ENCODE results near the gene SNX10. TPM values are rescaled to one million over a fixed set of nuclear protein-coding genes. Genes with fewer than 3 reads are reported as not detected.
A peak's percentile ranks its signal among the peaks of the same experiment; 100 is the strongest.

The SNX10 gene
- total RNA-seq, 1 donor from 2014 or later, result 3.2 TPM

DNA sequence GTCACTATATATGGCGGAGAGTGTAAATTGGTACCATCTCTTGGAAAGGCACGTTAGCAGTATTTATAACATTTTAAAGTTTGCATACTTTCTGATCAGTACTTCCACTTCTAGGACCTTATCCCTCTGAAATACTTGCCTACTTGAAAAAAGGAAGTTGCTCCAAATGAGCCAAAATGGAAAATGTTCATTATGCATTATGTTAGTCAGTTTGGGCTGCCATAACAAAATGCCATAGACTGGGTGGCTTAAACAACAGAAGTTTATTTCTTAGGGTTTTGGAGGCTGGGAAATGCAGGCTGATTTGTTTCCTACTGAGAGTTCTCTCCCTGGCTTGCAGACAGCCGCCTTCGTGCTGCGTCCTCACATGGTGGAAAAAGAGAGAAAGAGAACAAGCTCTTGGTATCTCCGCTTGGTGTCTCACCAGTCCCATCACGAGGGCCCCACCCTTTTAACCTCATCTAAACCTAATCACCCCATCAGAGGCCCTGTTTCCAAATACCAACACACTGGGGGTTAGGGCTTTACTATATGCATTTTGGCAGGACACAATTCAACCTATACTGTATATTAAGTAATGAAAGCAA is 6.9 kb downstream of the SNX10 start:
- DNase-seq (ENCODE audit: low read depth in 2 of 2), result no peak

GRCh38 chr7:26305090-26305868 is 13.6 kb downstream of the SNX10 start:
- DNase-seq (ENCODE audit: low read depth in 2 of 2), result no peak

- DNase-seq (ENCODE audit: low read depth in 2 of 2), result no peak
Observed at GRCh38 chr7:26305869-26306665, 14.4 kb downstream of the SNX10 start.

- DNase-seq (ENCODE audit: low read depth in 2 of 2), result no peak
Observed at GRCh38 chr7:26306790-26307189, 15.1 kb downstream of the SNX10 start.

- no peak for DNase-seq (ENCODE audit: low read depth in 2 of 2)
Observed at GRCh38 chr7:26307226-26307625, 15.6 kb downstream of the SNX10 start.

DNA sequence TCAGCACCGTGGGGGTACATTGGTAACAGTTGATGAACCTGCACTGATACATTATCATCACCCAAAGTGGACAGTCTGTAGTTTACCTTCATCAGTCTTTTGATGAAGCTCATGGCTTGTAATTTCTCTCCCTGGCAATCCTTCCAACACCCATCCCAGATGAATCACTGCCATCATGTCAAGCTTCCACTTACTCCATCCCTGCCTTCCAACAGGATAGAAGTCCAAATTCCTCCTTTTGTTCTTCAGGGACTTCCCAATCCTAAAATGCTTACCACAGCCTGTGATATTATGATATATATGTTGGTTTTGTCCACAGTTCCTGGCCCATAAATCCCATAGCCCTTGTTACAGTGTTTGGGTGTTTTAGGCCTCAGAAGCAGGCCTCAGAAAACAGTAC is 16.1 kb downstream of the SNX10 start:
- no peak for DNase-seq (ENCODE audit: low read depth in 2 of 2)

DNA sequence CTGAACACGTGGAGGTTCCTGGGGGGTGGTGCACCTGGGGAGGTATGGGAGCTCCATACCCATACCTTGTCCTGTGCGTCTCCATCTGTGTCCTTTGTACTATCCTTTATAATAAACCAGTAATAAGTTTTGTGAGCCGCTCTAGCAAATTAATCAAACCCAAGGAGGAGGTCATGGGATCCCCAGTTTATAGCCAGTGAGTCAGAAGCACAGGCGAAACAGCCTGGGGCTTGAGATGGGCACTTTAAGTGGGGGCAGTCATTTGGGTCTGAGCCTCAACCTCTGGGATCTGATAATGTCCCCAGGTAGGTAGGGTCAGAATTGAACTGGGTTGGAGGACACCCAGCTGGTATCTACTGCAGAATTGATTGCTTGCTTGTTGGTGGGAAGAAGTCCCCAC is 16.9 kb downstream of the SNX10 start:
- no peak for DNase-seq (ENCODE audit: low read depth in 2 of 2)

DNA sequence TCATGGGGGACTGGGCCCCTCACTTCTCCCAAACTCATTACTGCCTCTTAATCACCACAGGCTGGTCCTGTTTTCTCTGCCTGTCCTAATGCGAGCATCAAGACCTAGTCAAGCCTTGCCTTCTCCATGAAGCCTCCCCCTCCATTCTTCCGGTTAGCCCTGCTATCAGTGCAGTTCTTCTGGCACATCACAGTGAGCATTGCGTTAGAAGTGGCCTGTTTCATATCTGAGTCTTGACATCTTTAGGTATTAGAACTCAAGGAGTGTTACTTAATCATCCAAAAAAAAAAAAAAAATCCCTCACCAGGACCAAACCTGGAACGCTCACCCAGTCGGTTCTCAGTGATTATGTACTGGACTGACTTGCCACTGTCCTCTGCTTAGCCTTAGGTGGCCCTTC is 17.4 kb downstream of the SNX10 start:
- DNase-seq (ENCODE audit: low read depth in 2 of 2), result no peak

- no peak for DNase-seq (ENCODE audit: low read depth in 2 of 2)
Observed at GRCh38 chr7:26311798-26312197, 20.1 kb downstream of the SNX10 start.

DNA sequence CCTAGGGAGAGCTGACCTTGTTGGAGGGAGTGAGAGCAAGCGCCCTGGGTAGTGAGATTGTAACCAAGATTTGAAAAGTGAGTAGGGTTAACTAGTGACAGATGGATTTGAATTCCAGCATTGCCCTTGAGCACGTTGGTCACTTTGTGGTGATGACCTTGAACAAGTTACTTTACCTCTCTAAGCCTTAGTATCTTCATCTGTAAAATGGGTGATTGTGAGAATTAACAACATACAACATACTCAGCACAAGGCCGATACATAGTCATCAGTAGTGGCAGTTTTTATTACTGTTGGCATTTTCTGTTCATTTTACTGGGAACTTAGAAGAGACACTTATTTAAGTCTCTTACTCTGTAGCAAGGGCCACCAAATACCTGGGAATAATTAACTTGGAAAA is 25.5 kb downstream of the SNX10 start:
- DNase-seq (ENCODE audit: low read depth in 2 of 2), result no peak

GRCh38 chr7:26318921-26319320 is 27.3 kb downstream of the SNX10 start:
- no peak for DNase-seq (ENCODE audit: low read depth in 2 of 2)

DNA sequence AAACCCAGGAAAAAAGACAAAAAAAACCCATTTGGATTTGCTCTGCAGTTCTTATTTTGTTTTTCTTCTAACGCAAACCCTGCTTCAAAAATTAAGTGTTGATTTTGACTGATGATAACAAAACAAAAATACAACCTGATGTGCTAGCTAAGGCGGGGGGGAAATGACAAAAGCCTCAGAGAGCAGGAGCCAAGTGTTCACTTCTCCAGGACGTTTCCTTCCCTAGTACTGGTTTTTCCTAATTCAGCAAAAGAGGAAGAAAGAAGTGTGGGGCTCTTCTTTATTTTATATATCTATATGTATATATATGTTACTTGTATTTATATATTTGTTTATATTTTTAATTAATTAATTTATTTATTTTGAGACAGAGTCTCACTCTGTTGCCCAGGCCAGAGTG is 28.0 kb downstream of the SNX10 start:
- no peak for DNase-seq (ENCODE audit: low read depth in 2 of 2)

DNA sequence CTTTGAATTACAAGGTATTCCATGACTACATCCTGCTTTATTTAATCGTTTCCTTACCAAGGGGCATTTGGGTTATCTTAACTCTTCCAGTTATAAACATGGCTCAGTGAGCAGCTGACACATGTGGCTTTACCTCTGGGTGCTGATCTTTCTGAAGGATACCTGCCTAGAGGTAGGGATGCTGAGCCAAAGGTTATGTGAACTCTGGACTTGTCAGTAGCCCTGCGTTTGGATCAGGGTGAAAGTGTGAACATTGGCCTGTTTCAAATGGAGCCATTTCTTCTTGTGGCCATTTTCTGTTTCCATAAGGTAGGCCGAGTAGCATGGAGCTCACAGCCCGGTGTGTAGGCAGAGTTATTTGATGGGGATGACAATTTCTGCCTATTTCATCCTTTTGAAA is 29.2 kb downstream of the SNX10 start:
- DNase-seq (ENCODE audit: low read depth in 2 of 2), result no peak

DNA sequence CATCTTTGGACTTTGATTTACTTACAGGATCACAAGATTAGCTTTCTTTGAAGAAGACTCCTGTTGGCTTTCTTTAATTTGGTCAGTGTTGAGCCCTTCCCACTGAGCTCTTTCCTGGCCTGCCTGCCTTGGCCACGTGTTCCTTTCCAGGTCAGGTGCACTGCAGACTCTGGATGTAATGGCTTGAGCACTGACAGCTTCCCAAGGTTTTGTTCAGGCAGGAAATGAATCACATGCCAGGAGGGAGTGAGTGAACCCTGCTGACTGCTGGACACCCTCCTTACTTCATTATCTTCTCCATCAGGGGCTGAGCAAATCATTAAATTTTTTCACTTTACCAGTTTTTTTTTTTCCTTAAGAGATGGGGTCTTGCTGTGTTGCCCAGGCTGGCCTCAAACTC is 29.8 kb downstream of the SNX10 start:
- peak in 1 of 2 donors; percentile 33 for DNase-seq (ENCODE audit: low read depth in 2 of 2)

- peak in 1 of 2 donors; percentile 6 for DNase-seq (ENCODE audit: low read depth in 2 of 2)
Observed at GRCh38 chr7:26326211-26326610, 34.5 kb downstream of the SNX10 start.

DNA sequence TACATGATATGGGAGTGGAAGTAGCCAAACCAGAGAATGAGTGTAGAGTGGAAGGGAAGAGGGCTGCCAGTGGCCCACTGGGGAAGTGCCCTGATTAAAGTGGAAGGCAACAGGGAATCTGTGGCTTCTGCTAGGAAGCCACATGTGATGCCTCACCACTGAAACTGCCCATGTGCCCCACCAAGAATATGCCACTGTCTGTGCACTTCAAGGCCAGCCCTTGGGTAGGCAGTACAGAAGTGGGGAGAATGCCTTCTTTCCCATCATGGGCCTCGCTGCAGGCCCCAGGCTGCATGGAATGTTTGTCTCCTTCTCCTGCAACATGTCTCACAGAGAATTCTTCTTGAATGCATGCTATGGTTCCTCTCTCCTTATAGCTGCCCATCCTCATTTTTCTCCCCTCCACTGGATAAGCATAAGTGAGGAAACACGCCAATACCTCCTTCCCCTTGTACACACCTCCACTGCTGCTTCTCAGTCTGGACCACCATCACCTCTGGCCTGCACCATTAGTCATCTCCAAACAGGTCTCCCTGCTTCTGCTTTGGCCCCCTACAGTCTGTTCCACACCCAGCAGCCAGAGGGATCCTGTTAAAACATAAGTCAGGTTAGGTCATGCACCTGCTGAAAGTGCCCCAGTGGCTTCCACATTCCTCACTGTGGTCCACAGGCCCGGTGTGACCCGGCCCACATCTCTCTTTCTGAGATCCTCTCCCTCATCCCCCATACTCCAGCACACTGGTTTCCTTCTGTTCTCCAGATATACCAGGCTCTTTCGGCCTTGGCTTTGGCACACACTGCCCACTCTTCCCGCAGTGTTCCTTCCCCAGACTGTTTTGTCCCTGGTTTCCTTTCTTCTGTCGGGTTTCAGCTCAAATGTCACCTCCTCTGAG is 37.1 kb downstream of the SNX10 start:
- no peak for DNase-seq (ENCODE audit: low read depth in 2 of 2)

DNA sequence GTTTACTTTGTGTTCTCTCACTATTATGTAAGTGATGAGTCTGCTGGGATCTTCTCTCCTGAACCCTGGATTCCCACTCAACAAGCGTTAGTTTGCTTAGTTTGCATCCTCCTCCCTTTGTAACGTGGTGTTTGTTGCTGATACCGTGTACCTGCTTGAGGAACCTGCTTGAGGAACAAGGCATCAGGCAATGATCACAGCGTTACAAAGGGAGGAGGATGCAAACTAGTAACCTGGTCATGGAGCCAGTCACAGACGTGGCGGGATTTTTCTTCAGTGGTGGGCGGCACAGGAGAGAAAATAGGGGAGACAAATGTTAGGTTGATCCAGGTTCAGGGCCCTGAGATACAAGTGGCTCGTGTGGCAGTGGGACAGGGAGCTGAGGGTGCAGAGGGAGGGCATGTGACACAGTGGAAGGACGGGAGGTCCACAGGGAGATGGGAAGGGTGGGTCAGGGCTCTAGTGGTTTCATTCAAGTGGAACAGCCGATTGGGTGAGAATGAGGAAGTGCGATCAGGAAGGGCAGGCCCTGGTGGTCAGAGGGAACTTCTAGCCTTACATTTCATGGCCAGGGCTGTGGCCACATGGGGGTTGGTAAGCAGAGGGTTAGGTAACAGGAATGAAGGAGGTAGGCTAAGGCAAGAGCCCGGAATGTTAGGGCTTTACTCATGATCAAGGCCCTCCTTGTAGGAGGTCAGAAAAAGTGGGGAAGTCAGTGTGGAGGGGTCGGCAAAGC is 38.0 kb downstream of the SNX10 start:
- no peak for DNase-seq (ENCODE audit: low read depth in 2 of 2)

DNA sequence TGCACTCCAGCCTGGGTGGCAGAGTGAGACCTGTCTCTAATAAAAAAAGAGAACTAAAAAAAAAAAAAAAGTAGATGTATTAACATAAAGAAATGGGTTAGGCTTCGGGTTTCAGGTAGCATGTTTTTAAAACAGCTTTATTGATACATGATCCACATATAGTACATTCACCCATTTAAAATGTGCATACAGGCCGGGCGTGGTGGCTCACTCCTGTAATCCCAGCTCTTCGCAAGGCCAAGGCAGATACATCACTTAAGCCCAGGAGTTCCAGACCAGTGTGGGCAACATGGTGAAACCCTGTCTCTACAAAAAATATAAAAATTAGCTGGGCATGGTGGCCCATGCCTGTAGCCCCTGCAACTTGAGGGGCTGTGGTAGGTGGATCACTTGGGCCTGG is 39.5 kb downstream of the SNX10 start:
- DNase-seq (ENCODE audit: low read depth in 2 of 2), result no peak

DNA sequence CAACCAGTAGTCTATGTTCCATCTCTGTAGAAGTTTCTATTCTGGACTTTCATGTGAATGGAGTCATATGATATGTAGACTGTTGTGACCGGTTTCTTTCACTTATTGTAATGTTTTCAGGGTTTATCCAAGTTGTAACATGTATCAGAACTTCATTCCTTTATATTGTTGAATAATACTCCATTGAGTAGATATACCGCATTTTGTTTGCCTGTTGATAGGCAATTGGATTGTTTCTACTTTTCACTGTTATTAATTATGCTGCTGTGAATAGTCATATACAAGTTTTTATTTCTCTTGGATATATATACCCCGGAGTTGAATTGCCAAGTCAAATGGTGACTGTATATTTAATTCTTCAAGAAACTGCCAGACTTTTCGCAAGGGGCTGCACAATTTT is 40.1 kb downstream of the SNX10 start:
- no peak for DNase-seq (ENCODE audit: low read depth in 2 of 2)

- DNase-seq (ENCODE audit: low read depth in 2 of 2), result no peak
Observed at GRCh38 chr7:26332698-26333097, 41.0 kb downstream of the SNX10 start.
